ENCODE results near the gene CCRL2. TPM values are rescaled to one million over a fixed set of nuclear protein-coding genes. Genes with fewer than 3 reads are reported as not detected.
A peak's percentile ranks its signal among the peaks of the same experiment; 100 is the strongest.

The CCRL2 gene
- total and polyA plus RNA-seq, 9 of the 15 experiments (the other 6 are each of a cell fraction or from before 2014, with no cell fraction given) = 3.4 to 5.7 (median 4.0) TPM

DNA sequence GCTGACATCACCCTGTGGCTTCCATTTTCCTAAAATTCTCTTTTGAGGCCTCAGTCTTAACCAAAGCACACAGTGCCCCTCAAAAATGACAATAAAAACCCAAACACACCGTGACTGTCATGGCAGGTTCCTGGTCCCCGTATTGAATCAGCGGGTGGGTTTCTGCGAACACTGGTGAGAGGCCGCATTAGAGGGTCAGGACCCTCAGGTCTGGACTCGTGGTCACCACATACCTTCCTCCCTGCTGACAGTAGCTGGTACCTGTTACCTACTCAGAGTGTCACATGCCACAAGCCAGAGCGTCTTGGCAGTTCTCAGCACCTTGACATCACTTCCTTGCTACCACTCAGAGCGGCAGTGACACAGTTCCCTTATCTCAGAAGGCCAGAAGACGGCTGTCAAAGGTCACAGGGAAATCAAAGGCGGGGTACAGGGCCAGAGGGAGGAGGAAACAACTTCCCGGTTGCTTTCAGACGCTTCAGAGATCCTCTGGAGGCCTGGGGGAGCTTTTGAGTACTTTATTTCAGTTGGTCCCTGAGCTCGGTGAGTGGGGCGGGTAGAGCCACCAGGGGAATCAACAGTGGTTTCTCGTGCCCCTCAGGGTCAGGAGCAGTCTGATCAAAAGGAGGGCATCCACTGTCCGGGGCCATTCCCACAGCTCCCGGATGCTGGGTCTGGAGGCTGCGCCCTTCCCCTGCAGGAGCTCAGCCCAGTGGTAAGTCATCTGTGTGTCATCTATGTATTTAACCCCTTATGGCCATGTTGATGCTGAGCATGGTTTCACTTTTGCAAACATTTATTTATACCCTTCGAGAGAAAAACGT is at the start of gene CCRL2, which contains the start of gene CCR5AS (continued):
- TF ChIP-seq, protein P1, sequence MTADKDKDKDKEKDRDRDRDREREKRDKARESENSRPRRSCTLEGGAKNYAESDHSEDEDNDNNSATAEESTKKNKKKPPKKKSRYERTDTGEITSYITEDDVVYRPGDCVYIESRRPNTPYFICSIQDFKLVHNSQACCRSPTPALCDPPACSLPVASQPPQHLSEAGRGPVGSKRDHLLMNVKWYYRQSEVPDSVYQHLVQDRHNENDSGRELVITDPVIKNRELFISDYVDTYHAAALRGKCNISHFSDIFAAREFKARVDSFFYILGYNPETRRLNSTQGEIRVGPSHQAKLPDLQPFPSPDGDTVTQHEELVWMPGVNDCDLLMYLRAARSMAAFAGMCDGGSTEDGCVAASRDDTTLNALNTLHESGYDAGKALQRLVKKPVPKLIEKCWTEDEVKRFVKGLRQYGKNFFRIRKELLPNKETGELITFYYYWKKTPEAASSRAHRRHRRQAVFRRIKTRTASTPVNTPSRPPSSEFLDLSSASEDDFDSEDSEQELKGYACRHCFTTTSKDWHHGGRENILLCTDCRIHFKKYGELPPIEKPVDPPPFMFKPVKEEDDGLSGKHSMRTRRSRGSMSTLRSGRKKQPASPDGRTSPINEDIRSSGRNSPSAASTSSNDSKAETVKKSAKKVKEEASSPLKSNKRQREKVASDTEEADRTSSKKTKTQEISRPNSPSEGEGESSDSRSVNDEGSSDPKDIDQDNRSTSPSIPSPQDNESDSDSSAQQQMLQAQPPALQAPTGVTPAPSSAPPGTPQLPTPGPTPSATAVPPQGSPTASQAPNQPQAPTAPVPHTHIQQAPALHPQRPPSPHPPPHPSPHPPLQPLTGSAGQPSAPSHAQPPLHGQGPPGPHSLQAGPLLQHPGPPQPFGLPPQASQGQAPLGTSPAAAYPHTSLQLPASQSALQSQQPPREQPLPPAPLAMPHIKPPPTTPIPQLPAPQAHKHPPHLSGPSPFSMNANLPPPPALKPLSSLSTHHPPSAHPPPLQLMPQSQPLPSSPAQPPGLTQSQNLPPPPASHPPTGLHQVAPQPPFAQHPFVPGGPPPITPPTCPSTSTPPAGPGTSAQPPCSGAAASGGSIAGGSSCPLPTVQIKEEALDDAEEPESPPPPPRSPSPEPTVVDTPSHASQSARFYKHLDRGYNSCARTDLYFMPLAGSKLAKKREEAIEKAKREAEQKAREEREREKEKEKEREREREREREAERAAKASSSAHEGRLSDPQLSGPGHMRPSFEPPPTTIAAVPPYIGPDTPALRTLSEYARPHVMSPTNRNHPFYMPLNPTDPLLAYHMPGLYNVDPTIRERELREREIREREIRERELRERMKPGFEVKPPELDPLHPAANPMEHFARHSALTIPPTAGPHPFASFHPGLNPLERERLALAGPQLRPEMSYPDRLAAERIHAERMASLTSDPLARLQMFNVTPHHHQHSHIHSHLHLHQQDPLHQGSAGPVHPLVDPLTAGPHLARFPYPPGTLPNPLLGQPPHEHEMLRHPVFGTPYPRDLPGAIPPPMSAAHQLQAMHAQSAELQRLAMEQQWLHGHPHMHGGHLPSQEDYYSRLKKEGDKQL (CRISPR knock-in tag; IDR thresholded peaks at IDR 0.05; ENCODE audit: borderline replicate concordance) = no peak
- no peak for TF ChIP-seq SRSF3 (IDR thresholded peaks at IDR 0.05; ENCODE audit: insufficient read depth, low read length)
- TF ChIP-seq ZNF324 (CRISPR knock-in tag; IDR thresholded peaks at IDR 0.05) = peak; percentile 60; the same call in 1 of the 2 replicates
- peak; percentile 89 for TF ChIP-seq ZNF76 (CRISPR knock-in tag; IDR thresholded peaks at IDR 0.05; ENCODE audit: borderline replicate concordance)
- TF ChIP-seq BDP1 (IDR thresholded peaks at IDR 0.05; ENCODE audit: insufficient read depth, insufficient read length) = no peak
- TF ChIP-seq, protein P2, sequence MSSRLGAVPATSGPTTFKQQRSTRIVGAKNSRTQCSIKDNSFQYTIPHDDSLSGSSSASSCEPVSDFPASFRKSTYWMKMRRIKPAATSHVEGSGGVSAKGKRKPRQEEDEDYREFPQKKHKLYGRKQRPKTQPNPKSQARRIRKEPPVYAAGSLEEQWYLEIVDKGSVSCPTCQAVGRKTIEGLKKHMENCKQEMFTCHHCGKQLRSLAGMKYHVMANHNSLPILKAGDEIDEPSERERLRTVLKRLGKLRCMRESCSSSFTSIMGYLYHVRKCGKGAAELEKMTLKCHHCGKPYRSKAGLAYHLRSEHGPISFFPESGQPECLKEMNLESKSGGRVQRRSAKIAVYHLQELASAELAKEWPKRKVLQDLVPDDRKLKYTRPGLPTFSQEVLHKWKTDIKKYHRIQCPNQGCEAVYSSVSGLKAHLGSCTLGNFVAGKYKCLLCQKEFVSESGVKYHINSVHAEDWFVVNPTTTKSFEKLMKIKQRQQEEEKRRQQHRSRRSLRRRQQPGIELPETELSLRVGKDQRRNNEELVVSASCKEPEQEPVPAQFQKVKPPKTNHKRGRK (tag; IDR thresholded peaks at IDR 0.05) = no peak
- TF ChIP-seq ZNF507 (tag; conservative IDR thresholded peaks at IDR 0.05) = no peak
- peak; percentile 85 for TF ChIP-seq KLF16 (IDR thresholded peaks at IDR 0.05)
- TF ChIP-seq ZBTB26 (CRISPR knock-in tag; IDR thresholded peaks at IDR 0.05) = no peak
- TF ChIP-seq LEF1 (IDR thresholded peaks at IDR 0.05) = peak; percentile 98
- peak; percentile 90 for TF ChIP-seq SOX6 (IDR thresholded peaks at IDR 0.05)
- no peak for TF ChIP-seq ZNF75A (CRISPR knock-in tag; IDR thresholded peaks at IDR 0.05)
- TF ChIP-seq CREB5 (CRISPR knock-in tag; IDR thresholded peaks at IDR 0.05) = no peak
- TF ChIP-seq PCBP1 (IDR thresholded peaks at IDR 0.05; ENCODE audit: low read depth, low read length, poor library complexity, severe bottlenecking) = no peak
- TF ChIP-seq MNT (conservative IDR thresholded peaks at IDR 0.05) = peak in 1 of 2 experiments; percentile 88; a peak in 3 of 4 replicates
- TF ChIP-seq LARP7 (IDR thresholded peaks at IDR 0.05) = no peak
